Activated T-cell treated with anti-CD3 and anti-CD28 coated beads, Interleukin-2, amount 50 U/mL, for 24 hours (primary cell): Measurements from ENCODE around the gene CTIF.

Experiments used
- DNase-seq: peaks from one replicate; pipeline ENCODE4 v3.0.0-alpha.2; 2020
- H3K27ac Mint-ChIP-seq: 2 replicates; pipeline ENCODE4 v1.8.0; 2020; ENCODE audit warnings: mild to moderate bottlenecking, mixed read lengths
- H3K27me3 Mint-ChIP-seq: 2 replicates; pipeline ENCODE4 v1.8.0; 2020; ENCODE audit warnings: mixed read lengths
- H3K36me3 Mint-ChIP-seq: 2 replicates; pipeline ENCODE4 v1.8.0; 2020; ENCODE audit warnings: low read depth, mixed read lengths
- H3K4me1 Mint-ChIP-seq: 2 replicates; pipeline ENCODE4 v1.8.0; 2020; ENCODE audit warnings: low read depth, mixed read lengths
- H3K4me3 Mint-ChIP-seq: 2 replicates; pipeline ENCODE4 v1.8.0; 2020; ENCODE audit warnings: mild to moderate bottlenecking, moderate library complexity, mixed read lengths
- H3K9me3 Mint-ChIP-seq: 2 replicates; pipeline ENCODE4 v1.8.0; 2020; ENCODE audit warnings: mixed read lengths

CTIF gene

DNA sequence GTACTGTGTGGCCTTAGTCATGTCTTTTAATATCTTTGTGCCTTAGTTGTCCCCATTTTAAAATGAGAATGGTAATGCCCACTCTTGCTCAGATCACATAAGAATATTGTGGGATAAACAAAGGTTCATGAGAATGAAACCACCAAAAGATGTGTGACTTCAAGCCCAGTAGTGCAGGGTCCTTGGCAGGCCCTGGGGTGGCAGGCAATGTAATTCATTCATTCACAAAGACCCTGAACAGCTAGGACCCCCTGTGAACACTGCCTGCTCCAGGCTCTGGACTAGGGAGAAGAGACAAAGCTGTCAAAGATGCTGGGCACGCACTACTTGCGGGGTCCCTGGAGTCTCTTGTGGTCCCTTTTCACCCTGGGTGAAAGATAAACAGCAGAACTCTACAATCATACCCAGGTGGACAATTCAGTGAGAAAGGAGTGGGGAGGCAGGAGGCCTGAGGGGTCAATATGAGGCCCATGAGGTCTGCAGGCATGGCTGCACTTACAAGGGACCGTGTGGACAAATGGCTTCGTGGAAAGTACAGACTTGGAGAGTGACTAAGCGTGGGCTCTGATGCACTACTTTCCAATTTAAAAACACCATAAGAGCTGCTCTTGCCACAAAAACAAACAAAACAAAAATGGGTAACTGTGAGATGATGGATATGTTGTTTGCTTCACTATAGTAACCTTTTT is 275.8 kb downstream of the CTIF start:
- no peaks in the 10 kb centered on the region for H3K9me3 Mint-ChIP-seq
- no peak overlapping the region for H3K4me3 Mint-ChIP-seq
- DNase-seq = peak; percentile 34
- H3K36me3 Mint-ChIP-seq = no peaks in the 10 kb centered on the region
- peak overlapping the region; percentile 80 for H3K27ac Mint-ChIP-seq
- no peaks in the 10 kb centered on the region for H3K27me3 Mint-ChIP-seq
- peaks cover 46% of the 10 kb centered on the region for H3K4me1 Mint-ChIP-seq

DNA sequence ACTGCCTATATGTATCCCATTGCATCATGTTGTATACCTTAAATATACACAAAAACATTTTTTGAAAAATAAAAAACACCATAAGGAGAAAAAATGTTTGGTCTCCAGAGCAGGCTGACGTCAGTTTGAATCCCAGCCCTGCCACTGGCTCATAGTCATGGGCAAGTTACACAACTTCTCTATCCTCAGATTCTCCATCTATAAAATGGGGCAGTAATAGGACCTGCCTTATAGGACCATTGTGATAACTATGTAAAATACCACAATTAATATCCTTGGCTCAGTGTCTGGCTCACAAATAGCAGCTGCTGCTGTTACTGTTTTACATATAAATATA is 276.3 kb downstream of the CTIF start:
- Mint-ChIP-seq H3K4me3 (no peak overlapping the region), H3K27ac (peak overlapping the region; percentile 80), H3K4me1 (peaks cover 46% of the 10 kb centered on the region), H3K36me3 (no peaks in the 10 kb centered on the region), H3K27me3 (no peaks in the 10 kb centered on the region), H3K9me3 (no peaks in the 10 kb centered on the region)
- peak; percentile 2 for DNase-seq

DNA sequence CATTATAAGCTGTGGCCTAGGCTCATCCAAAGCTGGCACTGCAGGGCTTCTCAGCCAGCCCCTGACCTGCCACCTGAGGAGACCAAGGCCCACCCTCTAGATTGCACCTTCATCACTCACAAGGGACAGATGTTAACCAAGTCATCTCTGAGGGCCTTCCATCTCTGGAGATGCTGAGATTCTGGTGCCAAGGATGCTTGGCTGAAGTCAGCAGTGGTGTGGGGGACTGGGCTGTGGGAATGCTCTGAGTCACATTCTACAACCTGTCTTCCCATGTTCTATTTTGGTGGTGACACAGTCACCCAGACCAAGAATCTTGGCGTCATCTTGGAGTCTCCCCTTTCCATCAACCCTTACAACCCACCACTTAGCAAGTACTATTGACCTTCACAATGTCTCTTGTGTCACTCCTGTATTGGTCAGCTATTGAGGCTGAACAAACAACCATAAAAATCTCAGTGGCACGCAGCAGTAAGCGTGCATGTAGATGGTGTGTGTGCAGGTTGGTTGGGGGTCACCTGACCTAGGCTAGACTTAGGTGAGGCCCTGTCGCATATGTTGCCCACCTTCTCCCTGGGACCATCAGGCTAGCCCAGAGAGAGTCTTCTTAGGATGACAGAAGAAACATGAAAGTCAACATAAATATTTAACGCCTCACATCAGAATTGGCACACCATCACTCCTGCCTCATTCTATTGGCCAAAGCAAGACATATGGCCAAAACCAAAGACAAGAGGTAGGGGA is 276.9 kb downstream of the CTIF start:
- peak; percentile 21 for DNase-seq
- peaks cover 52% of the 10 kb centered on the region for H3K4me1 Mint-ChIP-seq
- H3K4me3 Mint-ChIP-seq = no peak overlapping the region
- no peaks in the 10 kb centered on the region for H3K9me3 Mint-ChIP-seq
- no peaks in the 10 kb centered on the region for H3K36me3 Mint-ChIP-seq
- peak overlapping the region; percentile 3 for H3K27ac Mint-ChIP-seq
- H3K27me3 Mint-ChIP-seq = no peaks in the 10 kb centered on the region

DNA sequence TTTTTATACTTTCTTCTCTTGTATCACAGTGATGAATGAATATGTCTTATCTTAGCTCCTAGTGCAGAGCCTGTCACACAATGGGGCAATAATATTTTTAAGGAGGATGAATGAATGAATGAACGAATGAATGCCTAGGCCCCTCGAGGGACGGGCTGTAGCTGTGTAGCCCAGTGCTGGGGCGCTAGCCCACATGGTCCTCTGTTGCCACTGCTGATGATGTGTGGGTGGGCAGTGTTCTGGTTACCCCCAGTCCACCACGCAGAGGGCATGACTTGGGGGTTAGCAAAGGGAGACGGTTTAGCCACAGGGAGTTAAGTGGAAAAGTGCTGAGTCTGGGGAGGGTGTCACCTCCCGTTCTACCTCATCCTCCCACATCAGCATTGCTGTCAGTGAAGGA is 277.7 kb downstream of the CTIF start:
- no peaks in the 10 kb centered on the region for H3K27me3 Mint-ChIP-seq
- no peaks in the 10 kb centered on the region for H3K36me3 Mint-ChIP-seq
- no peaks in the 10 kb centered on the region for H3K9me3 Mint-ChIP-seq
- no peak overlapping the region for H3K27ac Mint-ChIP-seq
- H3K4me1 Mint-ChIP-seq = peaks cover 59% of the 10 kb centered on the region
- peak; percentile 19 for DNase-seq
- no peak overlapping the region for H3K4me3 Mint-ChIP-seq

DNA sequence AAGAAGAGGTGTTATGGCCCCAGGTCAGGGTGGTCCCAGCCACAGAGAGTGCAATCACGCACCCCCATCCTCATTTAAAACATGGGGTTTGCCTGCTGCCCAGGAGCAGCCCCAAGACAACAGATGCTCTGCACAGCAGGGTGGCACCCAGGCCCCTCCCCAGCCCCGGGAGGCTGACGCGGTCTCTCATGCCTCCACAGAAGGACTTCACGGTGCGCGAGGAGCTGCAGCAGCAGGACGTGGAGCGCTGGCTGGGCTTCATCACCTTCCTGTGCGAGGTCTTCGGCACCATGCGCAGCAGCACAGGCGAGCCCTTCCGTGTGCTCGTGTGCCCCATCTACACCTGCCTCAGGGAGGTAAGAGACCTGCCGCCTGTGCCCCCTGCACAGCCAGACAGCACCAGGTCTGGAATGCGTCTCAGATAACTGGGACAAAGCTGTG is 278.2 kb downstream of the CTIF start:
- Mint-ChIP-seq H3K36me3 (no peaks in the 10 kb centered on the region), H3K9me3 (no peaks in the 10 kb centered on the region), H3K27me3 (no peaks in the 10 kb centered on the region), H3K4me1 (peaks cover 60% of the 10 kb centered on the region), H3K27ac (no peak overlapping the region), H3K4me3 (no peak overlapping the region)
- DNase-seq = no peak

DNA sequence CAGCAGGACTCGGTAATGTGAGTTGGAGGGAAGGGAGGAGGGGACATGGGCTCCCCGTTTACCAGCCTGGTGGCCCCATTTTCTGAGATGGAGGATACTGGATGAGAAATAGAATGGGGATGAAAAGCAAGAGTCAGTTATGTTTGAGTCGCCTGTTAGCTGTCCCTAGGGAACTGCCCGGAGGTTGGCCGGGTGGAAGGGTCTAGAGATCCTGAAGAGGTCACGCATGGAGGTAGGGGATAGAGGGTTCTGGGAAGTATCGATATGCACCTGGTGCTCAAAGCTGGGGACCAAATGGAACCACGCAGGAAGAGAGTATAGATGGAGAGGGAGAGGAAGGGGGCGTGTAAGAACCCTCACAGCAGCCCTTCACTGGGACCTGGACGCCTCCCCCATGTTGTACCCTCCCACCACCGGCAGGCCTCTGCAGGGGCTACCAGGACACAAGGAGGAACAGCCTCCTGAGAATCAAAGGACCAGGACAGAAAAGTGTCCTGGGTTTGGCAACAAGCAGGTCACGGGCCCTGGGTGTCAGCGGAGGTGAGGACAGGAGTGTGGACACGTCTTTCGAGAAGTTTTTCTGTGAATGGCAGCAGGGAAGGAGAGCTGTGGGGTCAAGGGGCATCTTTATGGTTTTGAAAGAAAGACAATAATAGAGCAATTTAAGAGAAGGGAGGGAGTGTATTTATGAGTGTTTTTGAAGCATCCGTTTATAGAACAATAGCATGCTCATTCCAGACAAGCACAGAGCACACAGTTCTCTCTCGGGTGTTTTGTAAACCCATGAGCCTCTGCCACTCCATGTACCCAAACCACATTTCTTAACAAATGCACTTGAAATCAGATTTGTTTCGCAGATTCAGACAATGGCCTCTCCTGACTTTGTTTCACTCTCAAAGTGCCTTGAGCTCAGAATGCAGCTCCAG is 279.8 kb downstream of the CTIF start:
- no peak overlapping the region for H3K27ac Mint-ChIP-seq
- no peaks in the 10 kb centered on the region for H3K27me3 Mint-ChIP-seq
- peak; percentile 25 for DNase-seq

DNA sequence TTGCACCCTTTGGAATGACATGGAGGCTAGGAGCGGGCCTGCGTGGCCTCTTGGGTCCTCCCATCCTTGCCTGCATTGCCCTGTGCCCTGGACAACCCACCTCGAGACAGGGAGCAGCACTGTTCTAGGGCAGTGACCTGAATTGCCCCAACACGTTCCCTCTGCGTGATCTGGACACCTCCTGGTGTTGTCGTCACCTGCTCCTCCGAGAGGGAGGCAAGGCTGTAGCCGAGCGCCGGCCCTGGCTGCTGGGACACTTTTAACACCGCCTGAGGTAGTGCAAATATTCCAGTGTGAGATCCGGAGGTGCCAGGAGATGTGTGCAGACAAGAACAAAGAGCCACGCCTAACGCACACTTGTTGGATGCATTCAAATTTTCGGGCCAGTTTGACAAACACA is 280.4 kb downstream of the CTIF start:
- Mint-ChIP-seq H3K4me3 (no peak overlapping the region), H3K27me3 (no peaks in the 10 kb centered on the region), H3K27ac (no peak overlapping the region), H3K9me3 (no peaks in the 10 kb centered on the region), H3K36me3 (no peaks in the 10 kb centered on the region), H3K4me1 (peaks cover 40% of the 10 kb centered on the region)
- peak; percentile 28 for DNase-seq

More for the DNA sequence above, 279.8 kb downstream of the CTIF start:
- H3K36me3 Mint-ChIP-seq = no peaks in the 10 kb centered on the region
- peaks cover 47% of the 10 kb centered on the region for H3K4me1 Mint-ChIP-seq
- H3K9me3 Mint-ChIP-seq = no peaks in the 10 kb centered on the region
- no peak overlapping the region for H3K4me3 Mint-ChIP-seq

DNA sequence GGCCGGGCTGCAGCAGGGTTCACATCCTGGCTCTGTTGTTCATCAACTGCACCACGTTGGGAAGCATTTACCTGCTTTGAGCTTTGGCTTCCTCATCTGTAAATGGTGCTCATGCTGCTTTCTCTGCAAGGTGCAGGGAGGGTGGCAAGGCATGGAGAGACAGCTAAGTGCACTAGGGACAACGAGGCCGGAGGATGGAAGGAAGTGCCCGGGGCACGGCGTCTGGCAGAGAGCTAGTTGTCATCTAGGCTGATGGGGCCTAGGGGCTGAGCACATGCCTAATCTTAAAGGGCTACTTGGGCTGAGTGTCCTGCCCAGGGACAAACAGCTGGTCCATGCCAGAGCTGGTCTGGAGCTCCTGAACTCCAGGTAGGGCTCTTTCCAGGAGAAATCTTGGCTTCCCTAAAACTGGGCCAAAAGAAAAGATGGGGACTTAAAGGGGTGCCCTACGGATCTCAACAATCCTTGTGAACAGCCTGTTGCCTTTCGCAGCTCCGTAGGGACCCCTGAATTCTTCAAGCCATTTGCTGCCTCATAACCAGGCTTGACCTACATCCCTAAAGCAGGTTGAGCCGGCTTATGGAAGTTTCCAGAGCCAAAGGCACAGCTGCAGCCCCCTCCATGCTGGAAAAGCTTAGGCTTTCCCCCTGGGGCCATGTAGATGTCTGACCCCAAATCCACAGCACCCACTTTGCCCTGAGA is 281.1 kb downstream of the CTIF start:
- H3K36me3 Mint-ChIP-seq = no peaks in the 10 kb centered on the region
- H3K27ac Mint-ChIP-seq = no peak overlapping the region
- H3K9me3 Mint-ChIP-seq = no peaks in the 10 kb centered on the region
- peaks cover 34% of the 10 kb centered on the region for H3K4me1 Mint-ChIP-seq
- H3K27me3 Mint-ChIP-seq = no peaks in the 10 kb centered on the region
- no peak for DNase-seq
- no peak overlapping the region for H3K4me3 Mint-ChIP-seq

DNA sequence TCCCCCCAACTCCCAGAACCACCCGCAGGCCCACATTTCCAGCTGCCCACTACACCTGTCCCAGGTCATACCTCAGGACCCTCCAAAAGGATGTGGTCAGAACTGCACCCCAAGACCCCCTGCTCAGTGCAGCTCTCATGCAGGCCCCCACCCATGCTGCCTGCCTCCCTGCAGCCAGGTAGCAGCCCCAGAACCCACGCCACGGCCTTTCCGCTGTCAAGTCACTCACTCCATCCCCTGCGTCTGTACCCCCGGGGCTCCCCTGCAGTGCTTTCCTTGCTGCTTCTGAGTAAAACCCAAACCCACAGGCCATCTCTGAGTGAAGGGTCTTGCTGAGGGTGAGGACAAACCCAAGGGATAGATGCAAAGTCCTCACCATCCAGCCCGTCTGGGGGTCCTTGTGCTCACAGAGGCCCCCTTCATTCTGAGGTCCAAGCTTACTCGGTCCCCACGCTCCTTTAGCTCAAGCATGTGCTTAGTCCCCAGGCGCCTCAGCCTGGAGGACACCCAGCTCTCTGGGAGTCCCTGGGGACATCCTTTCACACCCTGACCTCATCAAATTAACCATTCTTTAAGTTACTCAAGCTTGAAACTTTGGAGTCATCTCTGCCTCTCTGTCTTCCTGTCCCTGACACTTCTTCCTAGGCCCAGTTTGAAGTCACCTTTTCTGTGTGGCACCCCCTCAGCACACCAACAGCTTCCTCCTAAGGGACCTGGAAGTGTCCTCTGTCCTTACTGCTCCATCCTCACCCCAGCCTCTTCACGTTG is 281.8 kb downstream of the CTIF start:
- Mint-ChIP-seq H3K36me3 (no peaks in the 10 kb centered on the region), H3K27me3 (no peaks in the 10 kb centered on the region), H3K4me1 (peaks cover 26% of the 10 kb centered on the region), H3K27ac (peak overlapping the region; percentile 3), H3K4me3 (no peak overlapping the region), H3K9me3 (no peaks in the 10 kb centered on the region)
- DNase-seq = peak; percentile 34

DNA sequence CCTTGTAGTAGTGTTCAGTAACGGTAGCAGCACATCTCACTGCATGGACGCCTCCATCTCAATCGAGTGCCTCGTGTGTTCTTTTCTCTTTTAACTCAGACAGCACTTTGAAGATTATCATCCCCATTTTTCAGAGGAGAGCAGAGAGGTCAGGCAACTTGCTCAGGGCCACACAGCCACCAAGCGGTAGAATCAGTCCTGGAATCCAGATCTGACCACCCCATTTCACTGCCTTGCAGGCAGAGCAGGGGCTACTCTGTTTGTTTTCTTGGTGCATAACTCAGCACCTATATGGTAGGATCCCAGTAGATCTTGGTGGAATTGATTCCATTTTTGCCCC is 282.4 kb downstream of the CTIF start:
- Mint-ChIP-seq H3K4me1 (peaks cover 21% of the 10 kb centered on the region), H3K36me3 (no peaks in the 10 kb centered on the region), H3K9me3 (no peaks in the 10 kb centered on the region), H3K27ac (peak overlapping the region; percentile 3), H3K27me3 (no peaks in the 10 kb centered on the region), H3K4me3 (no peak overlapping the region)
- no peak for DNase-seq

DNA sequence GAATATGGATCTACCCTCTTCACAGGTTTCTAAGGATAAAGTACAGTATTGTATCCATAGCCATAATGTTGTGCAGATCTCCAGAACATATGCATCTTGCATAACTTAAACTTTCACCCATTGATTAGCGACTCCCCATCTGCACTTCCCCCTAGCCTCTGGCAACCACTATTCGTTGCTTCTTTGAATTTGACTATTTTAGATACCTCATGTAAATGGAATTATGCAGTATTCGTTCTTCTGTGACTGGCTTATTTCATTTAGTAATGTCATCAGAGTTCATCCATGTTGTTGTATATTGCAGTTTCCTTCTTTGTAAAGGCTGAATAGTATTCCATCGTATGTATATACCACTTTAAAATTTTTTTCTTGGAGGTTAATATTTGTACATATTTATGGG is 283.0 kb downstream of the CTIF start:
- Mint-ChIP-seq H3K9me3 (no peaks in the 10 kb centered on the region), H3K27ac (no peak overlapping the region), H3K4me3 (no peak overlapping the region), H3K36me3 (no peaks in the 10 kb centered on the region), H3K4me1 (peaks cover 16% of the 10 kb centered on the region), H3K27me3 (no peaks in the 10 kb centered on the region)
- no peak for DNase-seq

DNA sequence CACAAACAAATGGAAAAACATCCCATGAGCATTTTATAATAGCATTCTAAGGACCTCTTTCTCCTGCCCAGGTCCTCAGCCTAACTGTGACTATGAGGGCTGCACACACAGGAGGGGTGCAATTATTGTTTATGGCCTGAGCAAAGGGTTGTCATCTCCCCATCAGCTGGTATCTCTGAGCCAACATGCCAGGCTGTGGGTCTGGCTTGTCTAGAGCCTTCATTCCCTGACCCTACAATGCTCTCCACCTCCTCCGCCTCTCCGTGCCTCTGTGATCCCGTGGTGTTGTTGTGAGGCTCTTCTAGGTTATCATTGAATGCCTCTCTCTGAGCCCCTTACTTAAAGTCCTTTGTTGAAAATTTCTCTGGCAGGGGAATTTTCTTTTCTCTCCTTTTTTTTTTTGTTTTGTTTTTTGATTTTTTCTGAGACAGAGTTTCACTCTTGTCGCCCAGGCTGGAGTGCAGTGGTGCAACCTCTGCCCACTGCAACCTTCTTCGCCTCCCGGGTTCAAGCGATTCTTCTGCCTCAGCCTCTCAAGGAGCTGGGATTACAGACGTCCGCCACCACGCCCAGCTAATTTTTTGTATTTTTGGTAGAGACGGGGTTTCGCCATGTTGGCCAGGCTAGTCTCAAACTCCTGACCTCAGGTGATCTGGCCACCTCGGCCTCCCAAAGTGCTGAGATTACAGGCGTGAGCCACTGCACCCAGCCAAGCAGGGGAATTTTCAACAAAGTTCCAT is 285.6 kb downstream of the CTIF start:
- Mint-ChIP-seq H3K4me1 (peaks cover 19% of the 10 kb centered on the region), H3K36me3 (no peaks in the 10 kb centered on the region), H3K27ac (no peak overlapping the region), H3K27me3 (no peaks in the 10 kb centered on the region), H3K9me3 (no peaks in the 10 kb centered on the region), H3K4me3 (no peak overlapping the region)
- DNase-seq = peak; percentile 11

DNA sequence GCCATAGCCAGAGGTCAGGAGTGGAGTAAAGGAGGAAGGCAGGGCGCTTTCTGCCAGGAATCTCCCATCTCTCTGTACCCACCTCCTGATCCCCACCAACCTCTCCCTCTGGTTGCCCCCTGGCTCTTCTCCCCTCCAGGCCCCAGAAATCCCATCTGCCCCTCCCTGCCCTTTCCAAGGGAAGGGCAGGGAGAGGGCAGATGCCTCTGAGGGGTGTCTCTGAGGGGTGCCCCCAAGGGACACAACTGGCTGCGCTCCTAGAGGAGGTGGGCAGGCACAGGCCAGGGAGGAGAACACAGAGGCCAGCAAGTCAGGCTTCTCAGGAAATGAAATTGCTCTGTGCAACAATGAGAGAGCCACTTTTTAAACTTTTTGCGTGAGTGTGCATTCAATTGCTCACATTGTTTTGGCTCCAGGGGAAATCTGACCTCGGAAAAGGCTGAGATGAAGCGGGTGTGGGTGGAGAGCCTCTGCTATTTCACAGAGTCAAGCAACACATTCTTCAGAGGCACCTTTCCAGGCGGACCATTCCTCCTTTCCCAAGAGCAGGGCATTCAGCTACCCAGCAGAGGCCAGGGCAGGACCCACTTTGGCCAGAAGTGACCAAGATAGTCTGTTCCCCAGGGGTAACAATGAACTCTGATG is 286.4 kb downstream of the CTIF start:
- no peak for DNase-seq
- Mint-ChIP-seq H3K9me3 (no peaks in the 10 kb centered on the region), H3K4me1 (peaks cover 19% of the 10 kb centered on the region), H3K4me3 (no peak overlapping the region), H3K36me3 (no peaks in the 10 kb centered on the region), H3K27me3 (no peaks in the 10 kb centered on the region), H3K27ac (no peak overlapping the region)
